Spleen (tissue), 7 donors: ENCODE results near the gene SEPTIN1.

Experiments
- CTCF ChIP-seq, 11 experiments: fragments of 200-600 bp in 7 of 11; fragments of 450-650 bp in 4 of 11; sonication (generic) in 4 of 11; IDR thresholded peaks in 8 of 11; conservative IDR thresholded peaks in 3 of 11; 1 replicate in 7 of 11; 2 replicates in 4 of 11; pipeline versions ENCODE4 v1.4.0 to v1.8.0; 2016 to 2021; ENCODE audit warnings: antibody characterized with exemption in 11 of 11, inconsistent platforms in 4 of 11, mild to moderate bottlenecking in 1 of 11
- POLR2A ChIP-seq, 3 donors: fragments of 450-650 bp; IDR thresholded peaks; one replicate each; pipeline ENCODE4 v1.5.1; 2017; ENCODE audit warnings: antibody characterized with exemption in 3 of 3, mild to moderate bottlenecking in 1 of 3
- POLR2AphosphoS5 ChIP-seq, 3 donors: sonication (generic); formaldehyde crosslinking; IDR thresholded peaks; one replicate each; pipeline ENCODE4 v1.5.1; 2017; ENCODE audit warnings: antibody characterized with exemption in 3 of 3
- donor health status: DM: no; HTN: no; CAD: no; lungs with moderate emphysema.
- donor health status: DM: no; HTN: no; CAD: no.
- donor health status: DM: no; HTN: no; CAD: no.

GRCh38 chr16:30416047-30416603 lies 33.8 kb upstream of the SEPTIN1 start:
- no peak for TF ChIP-seq CTCF (IDR thresholded peaks at IDR 0.05 in 8 of 11, conservative IDR thresholded peaks at IDR 0.05 in 3 of 11)
- TF ChIP-seq POLR2A (IDR thresholded peaks at IDR 0.05): no peak
- TF ChIP-seq POLR2AphosphoS5 (IDR thresholded peaks at IDR 0.05): no peak
